GM12878 (cell line): ENCODE measurements around the gene CYSRT1. TPM values are rescaled to one million over a fixed set of nuclear protein-coding genes. Genes with fewer than 3 reads are reported as not detected.
A peak's percentile ranks its signal among the peaks of the same experiment; 100 is the strongest.

ENCODE experiments used
- ATAC-seq: fragments of 200-7000 bp; cut with Tn5 transposase; 3 replicates; pipeline ENCODE4 v1.9.1; 2020; ENCODE audit warnings: mild to moderate bottlenecking, moderate library complexity
- BruUV-seq: library from RNA; stranded (reverse); fragments of 400-500 nt; replicated peaks from 2 replicates; lab custom pipeline; 2021; lab: Mats Ljungman, UMichigan
- CTCF ChIA-PET: fragments of 300-600 bp; sonication (Branson Sonifier 250); formaldehyde crosslinking; extraction: SDS; loops from one replicate; lab custom pipeline; 2021; ENCODE audit warnings: inconsistent platforms; lab: Yijun Ruan, JAX
- POLR2A ChIA-PET: fragments of 350-600 bp; formaldehyde crosslinking; extraction: SDS; loops from one replicate; lab custom pipeline; 2021; ENCODE audit warnings: inconsistent platforms; lab: Charles Lee
- RAD21 ChIA-PET: fragments of 300-600 bp; sonication (Branson Sonifier 250); formaldehyde crosslinking; loops from one replicate; lab custom pipeline; 2023; ENCODE audit warnings: antibody characterized with exemption; ENCODE audit not compliant: unreplicated experiment; lab: Charles Lee
- SMC1A ChIA-PET: fragments of 300-600 bp; sonication (Branson Sonifier 250); formaldehyde crosslinking; loops from one replicate; lab custom pipeline; 2023; ENCODE audit not compliant: unreplicated experiment, uncharacterized antibody; lab: Charles Lee
- DNase-seq: peaks from one replicate; pipeline ENCODE4 v3.0.0-alpha.2; 2011; ENCODE audit warnings: low read depth, low spot score
- FAIRE-seq: peaks from 3 replicates; lab custom pipeline; 2011; peaks lifted over from hg19 to GRCh38; lab: Jason Lieb, UNC
- H2AFZ ChIP-seq: 2 replicates; pipeline ENCODE4 v1.6.0; 2011; ENCODE audit warnings: low read depth, low read length, control low read depth; ENCODE audit not compliant: control insufficient read depth
- H3K27ac ChIP-seq: 2 replicates; pipeline ENCODE4 v1.5.1; 2011; ENCODE audit warnings: control low read depth; ENCODE audit not compliant: control insufficient read depth, insufficient read depth
- H3K27me3 ChIP-seq, 2 experiments: replicated peaks in 1 of 2; 2 replicates each; pipeline versions ENCODE4 v1.6.0 to v1.6.1; 2011; ENCODE audit warnings: low read length in 1 of 2; ENCODE audit not compliant: control insufficient read depth in 2 of 2, insufficient read depth in 2 of 2
- H3K36me3 ChIP-seq, 2 experiments: 2 replicates each; pipeline ENCODE4 v1.5.1; 2011; ENCODE audit warnings: low read length in 1 of 2; ENCODE audit not compliant: control insufficient read depth in 2 of 2, insufficient read depth in 2 of 2
- H3K4me1 ChIP-seq: 2 replicates; pipeline ENCODE4 v1.6.1; 2011; ENCODE audit warnings: mild to moderate bottlenecking, low read length, moderate library complexity, mixed read lengths; ENCODE audit not compliant: control insufficient read depth, insufficient read depth
- H3K4me2 ChIP-seq: 2 replicates; pipeline ENCODE4 v1.6.0; 2011; ENCODE audit warnings: control low read depth; ENCODE audit not compliant: control insufficient read depth, insufficient read depth
- H3K4me3 ChIP-seq: fragments of 200-600 bp; sonication (generic); 2 replicates; pipeline ENCODE4 v1.5.1; 2016
- H3K79me2 ChIP-seq: 2 replicates; pipeline ENCODE4 v1.6.0; 2011; ENCODE audit warnings: low read length; ENCODE audit not compliant: control insufficient read depth, insufficient read depth
- H3K9ac ChIP-seq: 2 replicates; pipeline ENCODE4 v1.8.0; 2011; ENCODE audit warnings: low read length, control low read depth, mixed read lengths; ENCODE audit not compliant: control insufficient read depth, insufficient read depth
- H3K9me3 ChIP-seq: replicated peaks from 3 replicates; pipeline ENCODE4 v1.5.1; 2011; ENCODE audit warnings: mild to moderate bottlenecking, low read length; ENCODE audit not compliant: control insufficient read depth, insufficient read depth
- H4K20me1 ChIP-seq: 2 replicates; pipeline ENCODE4 v1.6.0; 2011; ENCODE audit not compliant: control insufficient read depth, insufficient read depth
- BHLHE40 ChIP-seq, 2 experiments: fragments of 450-650 bp in 1 of 2; IDR thresholded peaks; 2 replicates each; pipeline ENCODE4 v1.6.1; 2011 to 2017; ENCODE audit warnings: low read depth in 2 of 2, borderline replicate concordance in 1 of 2, improper control_type of control experiment in 1 of 2, low read length in 1 of 2, mild to moderate bottlenecking in 1 of 2
- MEF2A ChIP-seq: IDR thresholded peaks from 2 replicates; pipeline ENCODE4 v1.6.1; 2011; ENCODE audit warnings: low read depth, mild to moderate bottlenecking, low read length, moderate library complexity; ENCODE audit not compliant: insufficient read depth
- MEF2B ChIP-seq: fragments of 450-650 bp; IDR thresholded peaks from 2 replicates; pipeline ENCODE4 v1.6.1; 2018; ENCODE audit warnings: mild to moderate bottlenecking, moderate library complexity; ENCODE audit not compliant: partially characterized antibody, poor library complexity, severe bottlenecking
- MYB ChIP-seq: fragments of 150-350 bp; IDR thresholded peaks from 2 replicates; pipeline ENCODE4 v1.6.1; 2014; ENCODE audit warnings: mild to moderate bottlenecking, low read depth, low read length, borderline replicate concordance
- NKRF ChIP-seq: fragments of 450-650 bp; conservative IDR thresholded peaks from 2 replicates; pipeline ENCODE4 v1.6.1; 2017; ENCODE audit warnings: mild to moderate bottlenecking, moderate library complexity
- POU2F2 ChIP-seq: IDR thresholded peaks from 3 replicates; pipeline ENCODE4 v1.6.1; 2011; ENCODE audit warnings: low read depth, mild to moderate bottlenecking, low read length, borderline replicate concordance
- RUNX3 ChIP-seq: IDR thresholded peaks from 2 replicates; pipeline ENCODE4 v1.6.1; 2012; ENCODE audit warnings: low read length, inconsistent platforms
- SP1 ChIP-seq: IDR thresholded peaks from one replicate; pipeline ENCODE4 v1.6.1; 2011; ENCODE audit warnings: low read depth, low read length
- SUZ12 ChIP-seq: fragments of 200-600 bp; sonication (generic); IDR thresholded peaks from one replicate; pipeline ENCODE4 v1.6.1; 2018; ENCODE audit warnings: antibody characterized with exemption, mild to moderate bottlenecking; ENCODE audit not compliant: unreplicated experiment
- WGBS: methylation state at CpG from one replicate; pipeline ENCODE4 v1.1.6; 2016; ENCODE audit warnings: low lambda C conversion rate; ENCODE audit not compliant: insufficient replicate concordance, insufficient coverage; ENCODE audit errors: missing lambda C conversion rate; 5-methylcytosine and 5-hydroxymethylcytosine counted together
- in situ Hi-C: fragments of 300-500 bp; cut with MboI; formaldehyde crosslinking; loops from 9 replicates; pipeline ENCODE4 v1.14.3; 2018; ENCODE audit warnings: mixed read lengths
- intact Hi-C: fragments of 100-400 bp; cut with micrococcal nuclease; formaldehyde crosslinking; loops from one replicate; pipeline ENCODE4 v1.14.2; 2022; ENCODE audit not compliant: unreplicated experiment
- polyA plus RNA-seq, 11 experiments: library from polyadenylated mRNA; depleted of rRNA in 4 of 11; unstranded in 6 of 11; stranded (reverse) in 5 of 11; fragments of >200 nt; fragmentation: Nextera tagmentation in 4 of 11; fragmentation: Illumina TruSeq in 1 of 11; extraction: Ambion mirVana in 4 of 11; extraction: Trizol in 1 of 11; gene quantifications; 1 replicate in 1 of 11; 2 replicates in 10 of 11; pipeline versions ENCODE4 v1.2.1 to v1.2.3, GENCODE V29; 2011 to 2016; ENCODE audit warnings: inconsistent platforms in 2 of 11, missing spikeins in 2 of 11, low read depth in 1 of 11
- total RNA-seq, 4 experiments: library from RNA; depleted of rRNA in 3 of 4; stranded (reverse); fragments of >200 nt in 3 of 4; fragmentation: Illumina TruSeq in 1 of 4; extraction: Trizol in 1 of 4; gene quantifications; 2 replicates each; pipeline versions ENCODE4 v1.2.1 to v1.2.3, GENCODE V29; 2013 to 2021
- TF ChIP-seq, protein P1 (sequence below): IDR thresholded peaks from 2 replicates; pipeline ENCODE4 v1.6.1; 2012; ENCODE audit warnings: low read depth, low read length, improper control_type of control experiment
- TF ChIP-seq, protein P2 (sequence below): fragments of 450-650 bp; IDR thresholded peaks from 2 replicates; pipeline ENCODE4 v1.6.1; 2017; ENCODE audit warnings: mild to moderate bottlenecking, moderate library complexity
- TF ChIP-seq, protein P3 (sequence below): fragments of 450-650 bp; IDR thresholded peaks from 2 replicates; pipeline ENCODE4 v1.6.1; 2016; ENCODE audit warnings: mild to moderate bottlenecking
- TF ChIP-seq, protein P4 (sequence below): IDR thresholded peaks from 2 replicates; pipeline ENCODE4 v1.6.1; 2011; ENCODE audit warnings: low read depth, low read length, improper control_type of control experiment, borderline replicate concordance

Gene CYSRT1
- total and polyA plus RNA-seq, 10 of the 15 experiments (the other 5 are each of a cell fraction or from before 2014, with no cell fraction given), result 0.24 to 3.6 (median 0.97) TPM; not detected in 1

GRCh38 chr9:137269231-137269772 is 44.3 kb downstream of the CYSRT1 start:
- no TSS peak for BruUV-seq
- POLR2A ChIA-PET, result interaction anchor here (0.6 to 1.0 kb wide), 3 partner anchors 27 to 88 kb away, joined by 3 read pairs; partner anchors contain the start of gene TPRN
- CTCF ChIA-PET, result interaction anchor here (1.1 to 2.6 kb wide), 2 partner anchors 32 to 33 kb away, joined by 4 to 11 read pairs; no protein-coding TSS in a partner anchor
- intact Hi-C loops, result no loop called here
- Histone ChIP-seq H3K27ac (peak overlapping the region; percentile 47), H3K4me2 (peak overlapping the region; percentile 68), H3K9ac (peak overlapping the region; percentile 28; the same call in 1 of the 2 replicates), H3K36me3 (peaks cover 6 to 16% of the 10 kb centered on the region in 2 experiments; a peak in 3 of 4 replicates), H3K4me3 (peak overlapping the region; percentile 46; the same call in 1 of the 2 replicates), H3K79me2 (0 out of 2 replicates have a peak, but pooled peaks cover 2% of the 10 kb centered on the region), H3K27me3 (no peaks in the 10 kb centered on the region), H2AFZ (no peak overlapping the region), H3K9me3 (no peaks in the 10 kb centered on the region), H4K20me1 (no peaks in the 10 kb centered on the region), H3K4me1 (peaks cover 22% of the 10 kb centered on the region)
- SMC1A ChIA-PET, result no interaction called here
- peak; percentile 34 for DNase-seq
- ATAC-seq, result peak; percentile 64
- in situ Hi-C loops, result no loop called here
- WGBS, result 8% methylated on average over 17 of the region's 17 CpGs
- FAIRE-seq, result peak; percentile 91
- RAD21 ChIA-PET, result interaction anchor here (0.7 to 1.9 kb wide), 2 partner anchors 8 to 28 kb away, joined by 3 to 5 read pairs; partner anchors contain the start of genes TOR4A and TUBB4B
- no peak for TF ChIP-seq POU2F2
- TF ChIP-seq, protein P1, sequence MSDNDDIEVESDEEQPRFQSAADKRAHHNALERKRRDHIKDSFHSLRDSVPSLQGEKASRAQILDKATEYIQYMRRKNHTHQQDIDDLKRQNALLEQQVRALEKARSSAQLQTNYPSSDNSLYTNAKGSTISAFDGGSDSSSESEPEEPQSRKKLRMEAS, result peak; percentile 69; the same call in 1 of the 2 replicates
- TF ChIP-seq, protein P2, sequence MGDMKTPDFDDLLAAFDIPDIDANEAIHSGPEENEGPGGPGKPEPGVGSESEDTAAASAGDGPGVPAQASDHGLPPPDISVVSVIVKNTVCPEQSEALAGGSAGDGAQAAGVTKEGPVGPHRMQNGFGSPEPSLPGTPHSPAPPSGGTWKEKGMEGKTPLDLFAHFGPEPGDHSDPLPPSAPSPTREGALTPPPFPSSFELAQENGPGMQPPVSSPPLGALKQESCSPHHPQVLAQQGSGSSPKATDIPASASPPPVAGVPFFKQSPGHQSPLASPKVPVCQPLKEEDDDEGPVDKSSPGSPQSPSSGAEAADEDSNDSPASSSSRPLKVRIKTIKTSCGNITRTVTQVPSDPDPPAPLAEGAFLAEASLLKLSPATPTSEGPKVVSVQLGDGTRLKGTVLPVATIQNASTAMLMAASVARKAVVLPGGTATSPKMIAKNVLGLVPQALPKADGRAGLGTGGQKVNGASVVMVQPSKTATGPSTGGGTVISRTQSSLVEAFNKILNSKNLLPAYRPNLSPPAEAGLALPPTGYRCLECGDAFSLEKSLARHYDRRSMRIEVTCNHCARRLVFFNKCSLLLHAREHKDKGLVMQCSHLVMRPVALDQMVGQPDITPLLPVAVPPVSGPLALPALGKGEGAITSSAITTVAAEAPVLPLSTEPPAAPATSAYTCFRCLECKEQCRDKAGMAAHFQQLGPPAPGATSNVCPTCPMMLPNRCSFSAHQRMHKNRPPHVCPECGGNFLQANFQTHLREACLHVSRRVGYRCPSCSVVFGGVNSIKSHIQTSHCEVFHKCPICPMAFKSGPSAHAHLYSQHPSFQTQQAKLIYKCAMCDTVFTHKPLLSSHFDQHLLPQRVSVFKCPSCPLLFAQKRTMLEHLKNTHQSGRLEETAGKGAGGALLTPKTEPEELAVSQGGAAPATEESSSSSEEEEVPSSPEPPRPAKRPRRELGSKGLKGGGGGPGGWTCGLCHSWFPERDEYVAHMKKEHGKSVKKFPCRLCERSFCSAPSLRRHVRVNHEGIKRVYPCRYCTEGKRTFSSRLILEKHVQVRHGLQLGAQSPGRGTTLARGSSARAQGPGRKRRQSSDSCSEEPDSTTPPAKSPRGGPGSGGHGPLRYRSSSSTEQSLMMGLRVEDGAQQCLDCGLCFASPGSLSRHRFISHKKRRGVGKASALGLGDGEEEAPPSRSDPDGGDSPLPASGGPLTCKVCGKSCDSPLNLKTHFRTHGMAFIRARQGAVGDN, result peak; percentile 98
- peak; percentile 81 to 84 for TF ChIP-seq BHLHE40 (IDR thresholded peaks at IDR 0.05; ENCODE audit: borderline replicate concordance in 1 of 2, low read depth in 2 of 2, low read length in 1 of 2)
- TF ChIP-seq NKRF, result 0 out of 2 replicates have a peak, but pooled peaks have one; percentile 39
- peak; percentile 60 for TF ChIP-seq MEF2B
- TF ChIP-seq, protein P3, sequence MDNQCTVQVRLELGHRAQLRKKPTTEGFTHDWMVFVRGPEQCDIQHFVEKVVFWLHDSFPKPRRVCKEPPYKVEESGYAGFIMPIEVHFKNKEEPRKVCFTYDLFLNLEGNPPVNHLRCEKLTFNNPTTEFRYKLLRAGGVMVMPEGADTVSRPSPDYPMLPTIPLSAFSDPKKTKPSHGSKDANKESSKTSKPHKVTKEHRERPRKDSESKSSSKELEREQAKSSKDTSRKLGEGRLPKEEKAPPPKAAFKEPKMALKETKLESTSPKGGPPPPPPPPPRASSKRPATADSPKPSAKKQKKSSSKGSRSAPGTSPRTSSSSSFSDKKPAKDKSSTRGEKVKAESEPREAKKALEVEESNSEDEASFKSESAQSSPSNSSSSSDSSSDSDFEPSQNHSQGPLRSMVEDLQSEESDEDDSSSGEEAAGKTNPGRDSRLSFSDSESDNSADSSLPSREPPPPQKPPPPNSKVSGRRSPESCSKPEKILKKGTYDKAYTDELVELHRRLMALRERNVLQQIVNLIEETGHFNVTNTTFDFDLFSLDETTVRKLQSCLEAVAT, result 0 out of 2 replicates have a peak, but pooled peaks have one; percentile 5
- TF ChIP-seq MEF2A, result peak; percentile 66; the same call in 1 of the 2 replicates
- no peak for TF ChIP-seq MYB
- TF ChIP-seq RUNX3, result 0 out of 2 replicates have a peak, but pooled peaks have one; percentile 3
- TF ChIP-seq, protein P4, sequence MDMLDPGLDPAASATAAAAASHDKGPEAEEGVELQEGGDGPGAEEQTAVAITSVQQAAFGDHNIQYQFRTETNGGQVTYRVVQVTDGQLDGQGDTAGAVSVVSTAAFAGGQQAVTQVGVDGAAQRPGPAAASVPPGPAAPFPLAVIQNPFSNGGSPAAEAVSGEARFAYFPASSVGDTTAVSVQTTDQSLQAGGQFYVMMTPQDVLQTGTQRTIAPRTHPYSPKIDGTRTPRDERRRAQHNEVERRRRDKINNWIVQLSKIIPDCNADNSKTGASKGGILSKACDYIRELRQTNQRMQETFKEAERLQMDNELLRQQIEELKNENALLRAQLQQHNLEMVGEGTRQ, result peak; percentile 32
- no peak for TF ChIP-seq SP1
- TF ChIP-seq SUZ12, result no peak
